Thymus (tissue), 14 donors: ENCODE measurements around the gene BUD23. TPM values are rescaled to one million over a fixed set of nuclear protein-coding genes. Genes with fewer than 3 reads are reported as not detected.

ENCODE experiments used
- DNase-seq, 9 donors: peaks; one replicate each; pipeline ENCODE4 v3.0.0-alpha.2; 2013; ENCODE audit warnings: low spot score in 9 of 9, low read depth in 6 of 9, missing footprints in 1 of 9
- H3K27ac ChIP-seq, 2 donors: one replicate each; pipeline ENCODE4 v1.5.1; 2013; ENCODE audit warnings: control low read depth in 1 of 2, low read depth in 1 of 2, low read length in 1 of 2, mild to moderate bottlenecking in 1 of 2, moderate library complexity in 1 of 2
- H3K27me3 ChIP-seq, 2 donors: one replicate each; pipeline ENCODE4 v1.5.1; 2013; ENCODE audit warnings: low read length in 1 of 2; ENCODE audit not compliant: control insufficient read depth in 2 of 2, insufficient read depth in 1 of 2
- H3K36me3 ChIP-seq, 2 donors: one replicate each; pipeline ENCODE4 v1.5.1; 2013; ENCODE audit warnings: low read length in 1 of 2, mild to moderate bottlenecking in 1 of 2, moderate library complexity in 1 of 2; ENCODE audit not compliant: control insufficient read depth in 2 of 2, insufficient read depth in 2 of 2
- H3K4me1 ChIP-seq, 2 donors: one replicate each; pipeline ENCODE4 v1.5.1; 2013; ENCODE audit warnings: low read length in 2 of 2; ENCODE audit not compliant: control insufficient read depth in 2 of 2, insufficient read depth in 2 of 2
- H3K4me3 ChIP-seq, 2 donors: one replicate each; pipeline ENCODE4 v1.5.1; 2013; ENCODE audit warnings: low read length in 2 of 2, control low read depth in 1 of 2, mild to moderate bottlenecking in 1 of 2
- H3K9me3 ChIP-seq, 2 donors: one replicate each; pipeline ENCODE4 v1.5.1; 2013; ENCODE audit warnings: low read length in 1 of 2, mild to moderate bottlenecking in 1 of 2; ENCODE audit not compliant: control insufficient read depth in 2 of 2, insufficient read depth in 1 of 2
- WGBS: extraction: QIAGEN DNeasy Blood & Tissue Kit; methylation state at CpG from one replicate; pipeline ENCODE4 v1.1.7; 2013; 5-methylcytosine and 5-hydroxymethylcytosine counted together
- long read RNA-seq, 10 donors: transcript quantifications; one replicate each; lab custom pipeline, GENCODE V29; 2026
- polyA plus RNA-seq: library from polyadenylated mRNA; stranded (reverse); fragments of 200-250 nt; gene quantifications from one replicate; pipeline ENCODE4 v1.2.3, GENCODE V29; 2013
- total RNA-seq: library from RNA; stranded (reverse); fragments of 120-200 nt; gene quantifications from one replicate; pipeline ENCODE4 v1.2.4, GENCODE V29; 2013
- donor health status: healthy.

The BUD23 gene
- total RNA-seq = 43.4 TPM
- 71.0 TPM for polyA plus RNA-seq
- long read RNA-seq, donor 1, partial matches to known transcripts = 0 of 2 reads
- long read RNA-seq, donor 1, other reads (novel, unspliced or antisense) = 0 of 2 reads
- long read RNA-seq, donor 2 = 0 reads
- long read RNA-seq, donor 3, transcript BUD23-215 (2 exons, 3,886 nt) = minor isoform, 6 of 61 reads
- long read RNA-seq, donor 3, transcript BUD23-201 (12 exons, 1,230 nt) = major isoform, 29 of 61 reads
- long read RNA-seq, donor 3, partial matches to known transcripts = 26 of 61 reads
- long read RNA-seq, donor 3, other reads (novel, unspliced or antisense) = 0 of 61 reads
- long read RNA-seq, donor 4, transcript BUD23-201 (12 exons, 1,230 nt) = major isoform, 7 of 16 reads
- long read RNA-seq, donor 4, partial matches to known transcripts = 7 of 16 reads
- long read RNA-seq, donor 4, other reads (novel, unspliced or antisense) = 0 of 16 reads
- long read RNA-seq, donor 5, transcript BUD23-215 (2 exons, 3,886 nt) = minor isoform, 8 of 84 reads
- long read RNA-seq, donor 5, transcript BUD23-201 (12 exons, 1,230 nt) = major isoform, 38 of 84 reads
- long read RNA-seq, donor 5, partial matches to known transcripts = 38 of 84 reads
- long read RNA-seq, donor 5, other reads (novel, unspliced or antisense) = 0 of 84 reads
- long read RNA-seq, donor 6, transcript BUD23-201 (12 exons, 1,230 nt) = major isoform, 23 of 48 reads
- long read RNA-seq, donor 6, partial matches to known transcripts = 22 of 48 reads
- long read RNA-seq, donor 6, other reads (novel, unspliced or antisense) = 0 of 48 reads
- long read RNA-seq, donor 7, transcript BUD23-215 (2 exons, 3,886 nt) = minor isoform, 6 of 26 reads
- long read RNA-seq, donor 7, transcript BUD23-201 (12 exons, 1,230 nt) = major isoform, 10 of 26 reads
- long read RNA-seq, donor 7, partial matches to known transcripts = 9 of 26 reads
- long read RNA-seq, donor 7, other reads (novel, unspliced or antisense) = 0 of 26 reads
- long read RNA-seq, donor 8, transcript BUD23-201 (12 exons, 1,230 nt) = major isoform, 5 of 6 reads
- long read RNA-seq, donor 8, partial matches to known transcripts = 0 of 6 reads
- long read RNA-seq, donor 8, other reads (novel, unspliced or antisense) = 0 of 6 reads
- long read RNA-seq, donor 9, transcript BUD23-201 (12 exons, 1,230 nt) = major isoform, 13 of 15 reads
- long read RNA-seq, donor 9, partial matches to known transcripts = 0 of 15 reads
- long read RNA-seq, donor 9, other reads (novel, unspliced or antisense) = 0 of 15 reads
- long read RNA-seq, donor 10, transcript BUD23-201 (12 exons, 1,230 nt) = major isoform, 10 of 17 reads
- long read RNA-seq, donor 10, transcript BUD23-215 (2 exons, 3,886 nt) = minor isoform, 5 of 17 reads
- long read RNA-seq, donor 10, partial matches to known transcripts = 0 of 17 reads
- long read RNA-seq, donor 10, other reads (novel, unspliced or antisense) = 0 of 17 reads

GRCh38 chr7:73683056-73683787 is at the start of gene BUD23, which contains the start of gene DNAJC30:
Gene BUD23 (plus strand): TSS chr7:73683597. CDS start chr7:73683626, 29 bp downstream.
Gene DNAJC30 (minus strand): TSS chr7:73683453. CDS start chr7:73683423, 30 bp downstream.
- Histone ChIP-seq H3K4me1 (peaks cover 20 to 21% of the 10 kb centered on the region in 2 donors), H3K27me3 (no peaks in the 10 kb centered on the region), H3K36me3 (peaks cover 30 to 31% of the 10 kb centered on the region in 2 donors), H3K4me3 (peak within 1 kb of the TSS; percentile 75 to 90), H3K27ac (peak within 1 kb of the TSS; percentile 82 to 88), H3K9me3 (no peaks in the 10 kb centered on the region)
- peak; percentile 83 to 95 (median 91) for DNase-seq
- WGBS = under 1% methylated on average over 68 of the region's 68 CpGs

GRCh38 chr7:73633844-73634243 is 49.6 kb upstream of the BUD23 start:
- Histone ChIP-seq H3K4me1 (no peaks in the 10 kb centered on the region), H3K36me3 (no peaks in the 10 kb centered on the region), H3K4me3 (no peak overlapping the region), H3K27ac (no peak overlapping the region), H3K27me3 (peaks cover 0 to 18% of the 10 kb centered on the region in 2 donors), H3K9me3 (no peaks in the 10 kb centered on the region)
- no peak for DNase-seq
- WGBS = 83% methylated on average over 8 of the region's 8 CpGs

GRCh38 chr7:73635428-73636200 is 47.8 kb upstream of the BUD23 start:
- Histone ChIP-seq H3K4me1 (no peaks in the 10 kb centered on the region), H3K27ac (no peak overlapping the region), H3K36me3 (no peaks in the 10 kb centered on the region), H3K27me3 (peaks cover 0 to 12% of the 10 kb centered on the region in 2 donors), H3K4me3 (no peak overlapping the region), H3K9me3 (no peaks in the 10 kb centered on the region)
- 90% methylated on average over 8 of the region's 8 CpGs for WGBS
- DNase-seq = no peak

GRCh38 chr7:73638911-73639310 is 44.5 kb upstream of the BUD23 start:
- 10% methylated on average over 3 of the region's 3 CpGs for WGBS
- no peaks in the 10 kb centered on the region for H3K36me3 ChIP-seq
- H3K27me3 ChIP-seq = peaks cover 0 to 2% of the 10 kb centered on the region in 2 donors
- no peak overlapping the region for H3K4me3 ChIP-seq
- H3K4me1 ChIP-seq = no peaks in the 10 kb centered on the region
- no peak overlapping the region for H3K27ac ChIP-seq
- DNase-seq = no peak
- H3K9me3 ChIP-seq = peaks cover 3 to 21% of the 10 kb centered on the region in 2 donors

- Histone ChIP-seq H3K4me1 (peaks cover 0 to under 1% of the 10 kb centered on the region in 2 donors), H3K36me3 (no peaks in the 10 kb centered on the region), H3K27me3 (peaks cover 12 to 37% of the 10 kb centered on the region in 2 donors), H3K4me3 (no peak overlapping the region), H3K27ac (no peak overlapping the region), H3K9me3 (peaks cover 3 to 21% of the 10 kb centered on the region in 2 donors)
- no peak for DNase-seq
- WGBS = 89% methylated on average over 2 of the region's 2 CpGs
Measured at GRCh38 chr7:73642834-73643233, 40.6 kb upstream of the BUD23 start.

GRCh38 chr7:73644688-73645286 is 38.6 kb upstream of the BUD23 start:
- 75% methylated on average over 5 of the region's 5 CpGs for WGBS
- H3K4me3 ChIP-seq = no peak overlapping the region
- DNase-seq = no peak

GRCh38 chr7:73645643-73646174 is 37.7 kb upstream of the BUD23 start:
- H3K27ac ChIP-seq = no peak overlapping the region
- WGBS = 61% methylated on average over 4 of the region's 4 CpGs
- peaks cover 18 to 66% of the 10 kb centered on the region in 2 donors for H3K27me3 ChIP-seq
- no peaks in the 10 kb centered on the region for H3K36me3 ChIP-seq
- peaks cover 0 to 2% of the 10 kb centered on the region in 2 donors for H3K4me1 ChIP-seq
- no peak overlapping the region for H3K4me3 ChIP-seq
- DNase-seq = no peak
- peaks cover 3 to 21% of the 10 kb centered on the region in 2 donors for H3K9me3 ChIP-seq

More at GRCh38 chr7:73644688-73645286, 38.6 kb upstream of the BUD23 start:
- Histone ChIP-seq H3K9me3 (peaks cover 3 to 21% of the 10 kb centered on the region in 2 donors), H3K4me1 (peaks cover 0 to 2% of the 10 kb centered on the region in 2 donors), H3K36me3 (no peaks in the 10 kb centered on the region), H3K27me3 (peaks cover 18 to 56% of the 10 kb centered on the region in 2 donors), H3K27ac (no peak overlapping the region)
